IMR-90 (cell line): ENCODE results near the gene ZNF346. TPM values are rescaled to one million over a fixed set of nuclear protein-coding genes. Genes with fewer than 3 reads are reported as not detected.

Source experiments
- ATAC-seq: fragments of 200-7000 bp; cut with Tn5 transposase; 2 replicates; pipeline ENCODE4 v1.9.1; 2020; ENCODE audit warnings: low read depth, mild to moderate bottlenecking, moderate library complexity
- BruUV-seq: library from RNA; stranded (reverse); fragments of 400-500 nt; replicated peaks from 2 replicates; lab custom pipeline; 2021; lab: Mats Ljungman, UMichigan
- CTCF ChIA-PET: fragments of 300-600 bp; formaldehyde crosslinking; extraction: SDS; loops from one replicate; lab custom pipeline; 2021; ENCODE audit warnings: antibody characterized with exemption; lab: Yijun Ruan, JAX
- POLR2A ChIA-PET: fragments of 300-600 bp; sonication (Branson Sonifier 250); formaldehyde crosslinking; loops from one replicate; lab custom pipeline; 2022; ENCODE audit warnings: antibody characterized with exemption; ENCODE audit not compliant: unreplicated experiment; lab: Charles Lee
- DNase-seq: peaks from one replicate; pipeline ENCODE4 v3.0.0; 2013
- H2AFZ ChIP-seq: replicated peaks from 2 replicates; pipeline ENCODE3; 2013; ENCODE audit warnings: low read length, mild to moderate bottlenecking; ENCODE audit not compliant: poor library complexity
- H2AK5ac ChIP-seq: 2 replicates; pipeline ENCODE4 v1.6.1; 2013; ENCODE audit warnings: low read depth, low read length, inconsistent platforms
- H2AK9ac ChIP-seq: replicated peaks from 2 replicates; pipeline ENCODE3; 2013; ENCODE audit warnings: mild to moderate bottlenecking, low read depth, low read length, moderate library complexity; ENCODE audit not compliant: poor library complexity
- H2BK120ac ChIP-seq: 2 replicates; pipeline ENCODE4 v1.6.1; 2013; ENCODE audit warnings: low read depth, low read length, inconsistent platforms
- H2BK15ac ChIP-seq: 3 replicates; pipeline ENCODE4 v1.6.1; 2013; ENCODE audit warnings: low read depth, low read length, inconsistent platforms
- H2BK20ac ChIP-seq: 2 replicates; pipeline ENCODE4 v1.6.1; 2013; ENCODE audit warnings: low read depth, mild to moderate bottlenecking, inconsistent platforms, low read length, moderate library complexity
- H2BK5ac ChIP-seq: 2 replicates; pipeline ENCODE4 v1.6.1; 2013; ENCODE audit warnings: mild to moderate bottlenecking, low read depth, low read length, inconsistent platforms; ENCODE audit not compliant: poor library complexity, severe bottlenecking
- H3K14ac ChIP-seq: replicated peaks from 2 replicates; pipeline ENCODE4 v1.6.1; 2013; ENCODE audit warnings: low read depth, low read length, inconsistent platforms
- H3K18ac ChIP-seq: 2 replicates; pipeline ENCODE4 v1.6.1; 2013; ENCODE audit warnings: low read depth, low read length, control low read depth
- H3K23ac ChIP-seq: 2 replicates; pipeline ENCODE4 v1.6.1; 2013; ENCODE audit warnings: low read depth, low read length, inconsistent platforms
- H3K27ac ChIP-seq: 2 replicates; pipeline ENCODE4 v1.5.1; 2013; ENCODE audit warnings: mild to moderate bottlenecking, control low read depth, low read length; ENCODE audit not compliant: insufficient read depth
- H3K27me3 ChIP-seq: 2 replicates; pipeline ENCODE4 v1.6.1; 2013; ENCODE audit warnings: low read length; ENCODE audit not compliant: control insufficient read depth, insufficient read depth
- H3K36me3 ChIP-seq: 2 replicates; pipeline ENCODE4 v1.6.1; 2013; ENCODE audit warnings: low read length, mixed read lengths; ENCODE audit not compliant: control insufficient read depth, insufficient read depth
- H3K4ac ChIP-seq: 2 replicates; pipeline ENCODE4 v1.6.1; 2013; ENCODE audit warnings: low read depth, low read length, inconsistent platforms
- H3K4me1 ChIP-seq: 2 replicates; pipeline ENCODE4 v1.6.1; 2013; ENCODE audit warnings: low read length, mixed read lengths; ENCODE audit not compliant: control insufficient read depth, insufficient read depth
- H3K4me2 ChIP-seq: 2 replicates; pipeline ENCODE4 v1.6.1; 2013; ENCODE audit warnings: low read depth, mild to moderate bottlenecking, control low read depth, low read length, moderate library complexity
- H3K4me3 ChIP-seq: 2 replicates; pipeline ENCODE4 v1.5.1; 2013; ENCODE audit warnings: low read depth, mild to moderate bottlenecking, control low read depth, low read length, moderate library complexity; ENCODE audit not compliant: insufficient read depth
- H3K56ac ChIP-seq: 2 replicates; pipeline ENCODE4 v1.6.1; 2013; ENCODE audit warnings: low read length, inconsistent platforms; ENCODE audit not compliant: insufficient read depth; ENCODE audit errors: extremely low read depth
- H3K79me1 ChIP-seq, 2 experiments: 2 replicates each; pipeline ENCODE4 v1.6.1; 2013; ENCODE audit warnings: low read length in 2 of 2, inconsistent platforms in 1 of 2, low read depth in 1 of 2
- H3K9ac ChIP-seq: 2 replicates; pipeline ENCODE4 v1.6.1; 2013; ENCODE audit warnings: low read depth, low read length, control low read depth
- H3K9me1 ChIP-seq: 2 replicates; pipeline ENCODE4 v1.6.1; 2013; ENCODE audit warnings: low read length, inconsistent platforms; ENCODE audit not compliant: insufficient read depth
- H3K9me3 ChIP-seq: 2 replicates; pipeline ENCODE4 v1.6.1; 2013; ENCODE audit warnings: low read length; ENCODE audit not compliant: control insufficient read depth, insufficient read depth
- H4K20me1 ChIP-seq: 2 replicates; pipeline ENCODE4 v1.6.1; 2013; ENCODE audit warnings: low read length, inconsistent platforms; ENCODE audit not compliant: insufficient read depth
- H4K5ac ChIP-seq: 2 replicates; pipeline ENCODE4 v1.6.1; 2013; ENCODE audit warnings: mild to moderate bottlenecking, low read depth, low read length, control low read depth
- H4K8ac ChIP-seq, 2 experiments: 2 replicates each; pipeline ENCODE4 v1.6.1; 2013; ENCODE audit warnings: low read depth in 2 of 2, low read length in 2 of 2, control low read depth in 1 of 2, inconsistent platforms in 1 of 2
- H4K91ac ChIP-seq: 2 replicates; pipeline ENCODE4 v1.6.1; 2013; ENCODE audit warnings: low read depth, low read length, inconsistent platforms; ENCODE audit not compliant: insufficient read depth
- BHLHE40 ChIP-seq: fragments of 150-350 bp; IDR thresholded peaks from 2 replicates; pipeline ENCODE4 v1.6.1; 2016; ENCODE audit warnings: mild to moderate bottlenecking, low read depth, low read length
- CEBPB ChIP-seq: IDR thresholded peaks from 2 replicates; pipeline ENCODE4 v1.6.1; 2012; ENCODE audit warnings: low read depth, low read length, improper control_type of control experiment
- FOS ChIP-seq: fragments of 150-350 bp; IDR thresholded peaks from 2 replicates; pipeline ENCODE4 v1.6.1; 2016; ENCODE audit warnings: low read depth, low read length
- MAFK ChIP-seq: IDR thresholded peaks from 2 replicates; pipeline ENCODE4 v1.6.1; 2012; ENCODE audit warnings: low read depth, low read length, improper control_type of control experiment
- POLR2A ChIP-seq: IDR thresholded peaks from 2 replicates; pipeline ENCODE4 v1.6.1; 2012; ENCODE audit warnings: mild to moderate bottlenecking, low read depth, low read length
- SMC3 ChIP-seq: fragments of 150-350 bp; IDR thresholded peaks from 2 replicates; pipeline ENCODE4 v1.6.1; 2016; ENCODE audit warnings: low read depth, mild to moderate bottlenecking, antibody characterized with exemption, low read length, moderate library complexity
- WGBS, 2 experiments: methylation state at CpG; one replicate each; pipeline versions ENCODE4 v1.1.5 to v1.1.7; 2013; ENCODE audit warnings: missing lambda C conversion rate in 2 of 2; ENCODE audit not compliant: insufficient read length in 1 of 2; ENCODE audit errors: extremely low coverage in 2 of 2; 5-methylcytosine and 5-hydroxymethylcytosine counted together
- dilution Hi-C: fragments of 300-500 bp; cut with HindIII; formaldehyde crosslinking; loops from one replicate; pipeline ENCODE4 v1.14.3; 2018; ENCODE audit warnings: low sequenced_read_pairs; ENCODE audit not compliant: unreplicated experiment
- in situ Hi-C: fragments of 300-500 bp; cut with MboI; formaldehyde crosslinking; loops from 3 replicates; pipeline ENCODE4 v1.14.3; 2019; ENCODE audit warnings: low sequenced_read_pairs, inconsistent platforms, mixed read lengths
- intact Hi-C: fragments of 100-400 bp; cut with micrococcal nuclease; formaldehyde crosslinking; loops from 2 replicates; pipeline ENCODE4 v1.10.0; 2022
- polyA plus RNA-seq, 3 experiments: library from polyadenylated mRNA; depleted of rRNA; stranded (reverse); fragments of >200 nt; gene quantifications; 2 replicates each; pipeline ENCODE4 v1.2.3, GENCODE V29; 2012; ENCODE audit warnings: low replicate concordance in 1 of 3
- total RNA-seq: library from RNA; depleted of rRNA; stranded (reverse); fragments of >200 nt; gene quantifications from 2 replicates; pipeline ENCODE4 v1.2.3, GENCODE V29; 2012
- TF ChIP-seq, protein P1 (sequence below): fragments of 150-350 bp; IDR thresholded peaks from 2 replicates; pipeline ENCODE4 v1.6.1; 2016; ENCODE audit warnings: low read depth, mild to moderate bottlenecking, low read length, moderate library complexity, borderline replicate concordance

ZNF346 gene
- total and polyA plus RNA-seq, 2 of the 4 experiments (the other 2 are of a cell fraction): 15.1 to 17.0 TPM

DNA sequence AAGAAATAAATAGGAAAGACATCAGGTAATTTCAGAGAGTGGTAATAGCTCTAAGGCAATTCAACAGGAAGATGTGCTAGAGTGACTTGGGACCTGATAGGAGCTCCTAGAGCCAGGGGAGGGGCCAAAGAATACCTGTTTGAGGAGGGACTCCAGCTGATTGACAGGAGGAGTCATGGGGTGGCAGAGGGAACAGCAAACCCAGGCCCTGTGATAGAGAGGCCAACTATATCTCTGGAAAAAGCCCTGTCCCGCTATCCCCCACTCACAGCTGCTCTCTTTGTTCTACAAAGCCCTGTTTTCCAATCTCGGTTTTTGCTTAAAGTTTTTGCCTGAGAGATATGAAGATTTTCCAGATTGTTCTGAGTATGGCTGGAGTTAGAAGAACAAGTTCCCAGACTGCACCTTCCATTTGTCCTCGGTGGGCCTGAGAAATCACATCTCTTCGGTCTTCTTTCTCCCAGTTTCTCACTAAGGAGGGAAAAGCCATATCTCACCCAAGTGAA lies 102.0 kb downstream of the ZNF346 start:
- H3K27ac ChIP-seq: no peak overlapping the region
- H4K20me1 ChIP-seq: no peaks in the 10 kb centered on the region
- no peaks in the 10 kb centered on the region for H3K27me3 ChIP-seq
- H2BK120ac ChIP-seq: no peak overlapping the region
- CTCF ChIA-PET: no interaction called here
- BruUV-seq: no TSS peak
- H3K4me2 ChIP-seq: no peak overlapping the region
- intact Hi-C loops (no loop called here), in situ Hi-C loops (no loop called here), dilution Hi-C loops (no loop called here)
- H3K36me3 ChIP-seq: no peaks in the 10 kb centered on the region
- H2BK15ac ChIP-seq: no peak overlapping the region
- H2BK20ac ChIP-seq: no peak overlapping the region
- H3K23ac ChIP-seq: no peak overlapping the region
- no peak overlapping the region for H2AFZ ChIP-seq
- no peak overlapping the region for H3K9ac ChIP-seq
- no peaks in the 10 kb centered on the region for H3K9me3 ChIP-seq
- no peak overlapping the region for H3K4ac ChIP-seq
- no peak for DNase-seq
- no peak overlapping the region for H3K4me3 ChIP-seq
- no peak overlapping the region for H4K5ac ChIP-seq
- WGBS, 2 experiments: no CpG with 5 or more reads among the region's 4 CpGs
- TF ChIP-seq FOS (no peak), BHLHE40 (no peak), MAFK (no peak), POLR2A (no peak), SMC3 (no peak), CEBPB (no peak)
- TF ChIP-seq, protein P1, sequence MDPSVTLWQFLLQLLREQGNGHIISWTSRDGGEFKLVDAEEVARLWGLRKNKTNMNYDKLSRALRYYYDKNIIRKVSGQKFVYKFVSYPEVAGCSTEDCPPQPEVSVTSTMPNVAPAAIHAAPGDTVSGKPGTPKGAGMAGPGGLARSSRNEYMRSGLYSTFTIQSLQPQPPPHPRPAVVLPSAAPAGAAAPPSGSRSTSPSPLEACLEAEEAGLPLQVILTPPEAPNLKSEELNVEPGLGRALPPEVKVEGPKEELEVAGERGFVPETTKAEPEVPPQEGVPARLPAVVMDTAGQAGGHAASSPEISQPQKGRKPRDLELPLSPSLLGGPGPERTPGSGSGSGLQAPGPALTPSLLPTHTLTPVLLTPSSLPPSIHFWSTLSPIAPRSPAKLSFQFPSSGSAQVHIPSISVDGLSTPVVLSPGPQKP: no peak
- no peak overlapping the region for H3K14ac ChIP-seq
- no peak for ATAC-seq
- peaks cover 9% of the 10 kb centered on the region for H3K9me1 ChIP-seq
- H2AK9ac ChIP-seq: no peak overlapping the region
- H3K79me1 ChIP-seq: no peaks in the 10 kb centered on the region
- POLR2A ChIA-PET: interaction anchor here (0.6 to 0.7 kb wide), 2 partner anchors 16 to 763 kb away, joined by 3 to 6 read pairs; no protein-coding TSS in a partner anchor
- no peak overlapping the region for H3K56ac ChIP-seq
- H2AK5ac ChIP-seq: no peak overlapping the region
- no peak overlapping the region for H2BK5ac ChIP-seq
- H4K91ac ChIP-seq: no peak overlapping the region
- H3K4me1 ChIP-seq: no peaks in the 10 kb centered on the region; the same call in 1 of the 2 replicates
- H3K18ac ChIP-seq: no peak overlapping the region
- no peak overlapping the region for H4K8ac ChIP-seq
